ENCODE measurements around the gene PLA2G6. TPM values are rescaled to one million over a fixed set of nuclear protein-coding genes. Genes with fewer than 3 reads are reported as not detected.

Gene PLA2G6
- total RNA-seq, 1 experiment from 2014 or later = 24.1 TPM

DNA sequence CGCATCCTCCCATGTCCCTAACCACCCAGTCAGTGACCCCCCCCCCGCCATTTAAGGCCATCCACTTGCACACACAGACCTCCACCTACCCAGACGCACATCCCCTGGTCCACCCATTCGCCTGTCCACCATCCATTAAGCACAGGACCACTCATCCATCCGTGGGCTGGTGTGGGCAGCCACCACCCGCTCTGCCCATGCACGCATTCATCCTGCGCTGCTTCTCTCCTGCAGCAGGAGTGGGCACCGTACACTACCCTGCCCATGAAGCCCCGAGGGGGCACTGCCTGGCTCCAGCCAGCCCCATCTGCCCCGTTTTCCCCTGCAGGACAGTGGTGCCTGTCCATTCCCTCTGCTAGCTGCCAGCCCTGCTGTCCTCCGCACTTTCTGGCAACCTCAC is 93.8 kb downstream of the PLA2G6 start:
- WGBS (ENCODE audit: extremely low coverage, insufficient read length, low lambda C conversion rate) = no CpG with 5 or more reads among the region's 12 CpGs
- no peaks in the 10 kb centered on the region; the same call in 1 of the 2 replicates for H3K4me1 ChIP-seq (ENCODE audit: insufficient read depth, low read length)
- H3K4me3 Mint-ChIP-seq = no peak overlapping the region
- H2BK120ac ChIP-seq (ENCODE audit: low read depth, low read length, poor library complexity, severe bottlenecking) = no peak overlapping the region
- H2BK20ac ChIP-seq (ENCODE audit: low read depth, low read length, poor library complexity, severe bottlenecking) = no peak overlapping the region
- H4K5ac ChIP-seq (ENCODE audit: insufficient read length, low read depth, low read length) = no peak overlapping the region
- peak overlapping the region in 1 of 3 experiments; percentile 49; a peak in 1 of 7 replicates for H3K27ac Mint-ChIP-seq
- no peak overlapping the region for H3K18ac ChIP-seq (ENCODE audit: insufficient read length, low read depth, low read length)
- no peaks in the 10 kb centered on the region for H3K27me3 ChIP-seq (ENCODE audit: insufficient read depth, low read length)
- H3K4ac ChIP-seq (ENCODE audit: low read depth, low read length) = no peak overlapping the region
- H3K9ac ChIP-seq (ENCODE audit: extremely low read depth, insufficient read length, low read length) = no peak overlapping the region
- DNase-seq = no peak
- no peak overlapping the region for H3K27ac ChIP-seq (ENCODE audit: insufficient read length, low read depth, low read length)
- H2AFZ ChIP-seq (ENCODE audit: low read length) = no peak overlapping the region
- no peak overlapping the region for H2BK5ac ChIP-seq (ENCODE audit: insufficient read length, low read length)
- no peak overlapping the region for H2AK5ac ChIP-seq (ENCODE audit: insufficient read length, low read length)
- no peak overlapping the region for H4K8ac ChIP-seq (replicated peaks; ENCODE audit: insufficient read length, low read depth, low read length)
- H3K9me3 Mint-ChIP-seq = no peaks in the 10 kb centered on the region
- no peak overlapping the region for H3K56ac ChIP-seq (ENCODE audit: insufficient read length, low read depth, low read length)
- no peak overlapping the region for H3T11ph ChIP-seq (ENCODE audit: low read length)
- H3K79me1 ChIP-seq (ENCODE audit: insufficient read depth, low read depth, low read length, poor library complexity, severe bottlenecking) = no peaks in the 10 kb centered on the region
- no peak overlapping the region for H3K14ac ChIP-seq (ENCODE audit: insufficient read depth, low read length)
- H3K9me3 ChIP-seq (ENCODE audit: control insufficient read depth, low read depth, low read length) = no peaks in the 10 kb centered on the region
- H2BK12ac ChIP-seq (ENCODE audit: insufficient read length, low read depth, low read length) = no peak overlapping the region
- H3K4me2 ChIP-seq (ENCODE audit: insufficient read depth, insufficient read length, low read length) = no peak overlapping the region
- H4K20me1 ChIP-seq (ENCODE audit: control insufficient read depth, insufficient read depth, insufficient read length) = no peaks in the 10 kb centered on the region
- H3K27me3 Mint-ChIP-seq (ENCODE audit: low read depth) = peaks cover 2% of the 10 kb centered on the region; the same call in 1 of the 2 replicates
- no peaks in the 10 kb centered on the region for H3K79me2 ChIP-seq (ENCODE audit: insufficient read depth, low read length)
- no peaks in the 10 kb centered on the region for H3K23me2 ChIP-seq (ENCODE audit: insufficient read length, low read depth, low read length, poor library complexity, severe bottlenecking)
- peaks cover 1 to 10% (median 9%) of the 10 kb centered on the region in 3 experiments; a peak in 3 of 7 replicates for H3K36me3 Mint-ChIP-seq (ENCODE audit: insufficient read depth in 1 of 3, low read depth in 3 of 3)
- H3K4me1 Mint-ChIP-seq = peaks cover 13 to 36% of the 10 kb centered on the region in 2 experiments
- no peak overlapping the region for H2BK15ac ChIP-seq (ENCODE audit: low read depth, low read length)
- H4K91ac ChIP-seq (ENCODE audit: insufficient read length, low read depth, low read length) = no peak overlapping the region
- no peak for TF ChIP-seq CTCF (conservative IDR thresholded peaks at IDR 0.05)
- no peak overlapping the region for H3K23ac ChIP-seq (ENCODE audit: insufficient read length, low read depth, low read length)

Data from H9 (cell line).